Astrocyte (in vitro differentiated cells and primary cell): Measurements from ENCODE around the gene CERS5. TPM values are rescaled to one million over a fixed set of nuclear protein-coding genes. Genes with fewer than 3 reads are reported as not detected.
"Not testable (repeated sequence)": the region's sequence is repeated elsewhere in the genome, so short reads cannot be mapped to it uniquely, and the experiment has no call there.

Source experiments
- DNase-seq: peaks from one replicate; pipeline ENCODE4 v3.0.0-alpha.2; 2010; ENCODE audit warnings: low read depth
- FAIRE-seq: peaks from 2 replicates; lab custom pipeline; 2011; peaks lifted over from hg19 to GRCh38; lab: Jason Lieb, UNC
- H2AFZ ChIP-seq: 2 replicates; pipeline ENCODE4 v1.6.0; 2012; ENCODE audit warnings: low read depth, low read length, inconsistent platforms
- H3K27ac ChIP-seq: 2 replicates; pipeline ENCODE4 v1.5.1; 2011; ENCODE audit warnings: low read depth, low read length, inconsistent platforms
- H3K27me3 ChIP-seq: 2 replicates; pipeline ENCODE4 v1.6.0; 2011; ENCODE audit warnings: low read length, inconsistent platforms; ENCODE audit not compliant: insufficient read depth
- H3K36me3 ChIP-seq: 2 replicates; pipeline ENCODE4 v1.5.1; 2011; ENCODE audit warnings: low read length, inconsistent platforms; ENCODE audit not compliant: insufficient read depth
- H3K4me1 ChIP-seq: 2 replicates; pipeline ENCODE4 v1.5.1; 2011; ENCODE audit warnings: low read length, inconsistent platforms; ENCODE audit not compliant: insufficient read depth
- H3K4me2 ChIP-seq: 2 replicates; pipeline ENCODE4 v1.6.0; 2012; ENCODE audit warnings: low read length, inconsistent platforms
- H3K4me3 ChIP-seq: 2 replicates; pipeline ENCODE4 v1.5.1; 2011; ENCODE audit warnings: low read depth, mild to moderate bottlenecking, low read length, inconsistent platforms; ENCODE audit not compliant: insufficient read depth
- H3K79me2 ChIP-seq: 2 replicates; pipeline ENCODE4 v1.6.0; 2012; ENCODE audit warnings: mild to moderate bottlenecking, low read length, inconsistent platforms; ENCODE audit not compliant: insufficient read depth
- H3K9ac ChIP-seq: 2 replicates; pipeline ENCODE4 v1.6.0; 2012; ENCODE audit warnings: mild to moderate bottlenecking, low read length, inconsistent platforms
- H3K9me3 ChIP-seq: 2 replicates; pipeline ENCODE4 v1.5.1; 2012; ENCODE audit warnings: low read depth, mild to moderate bottlenecking, low read length, inconsistent platforms; ENCODE audit not compliant: insufficient read depth
- H4K20me1 ChIP-seq: 2 replicates; pipeline ENCODE4 v1.6.0; 2012; ENCODE audit warnings: low read length, inconsistent platforms; ENCODE audit not compliant: insufficient read depth
- H3K27ac Mint-ChIP-seq: one replicate; pipeline ENCODE4 v1.8.0; 2021; ENCODE audit warnings: mild to moderate bottlenecking, mixed read lengths; ENCODE audit not compliant: unreplicated experiment
- H3K27me3 Mint-ChIP-seq: one replicate; pipeline ENCODE4 v1.8.0; 2021; ENCODE audit warnings: low read depth, mixed read lengths; ENCODE audit not compliant: unreplicated experiment
- H3K36me3 Mint-ChIP-seq: one replicate; pipeline ENCODE4 v1.8.0; 2021; ENCODE audit warnings: low read depth, mixed read lengths; ENCODE audit not compliant: unreplicated experiment
- H3K4me1 Mint-ChIP-seq: one replicate; pipeline ENCODE4 v1.8.0; 2021; ENCODE audit warnings: low read depth, mixed read lengths; ENCODE audit not compliant: unreplicated experiment
- H3K4me3 Mint-ChIP-seq: one replicate; pipeline ENCODE4 v1.8.0; 2021; ENCODE audit warnings: mild to moderate bottlenecking, moderate library complexity, mixed read lengths; ENCODE audit not compliant: unreplicated experiment
- H3K9me3 Mint-ChIP-seq: one replicate; pipeline ENCODE4 v1.8.0; 2021; ENCODE audit warnings: mild to moderate bottlenecking, mixed read lengths; ENCODE audit not compliant: unreplicated experiment
- EZH2 ChIP-seq: IDR thresholded peaks from 2 replicates; pipeline ENCODE4 v1.6.1; 2012; ENCODE audit warnings: mild to moderate bottlenecking, low read length, inconsistent platforms; ENCODE audit not compliant: insufficient read depth
- total RNA-seq: library from RNA; stranded (reverse); gene quantifications from 2 replicates; pipeline ENCODE4 v1.2.1, GENCODE V29; 2021
- TF ChIP-seq, protein P1 (sequence below): IDR thresholded peaks from 2 replicates; pipeline ENCODE4 v1.5.1; 2011; ENCODE audit warnings: low read depth, mild to moderate bottlenecking, inconsistent platforms, low read length, moderate library complexity; ENCODE audit not compliant: insufficient read depth

The CERS5 gene
- total RNA-seq, 1 donor from 2014 or later = 115 TPM

DNA sequence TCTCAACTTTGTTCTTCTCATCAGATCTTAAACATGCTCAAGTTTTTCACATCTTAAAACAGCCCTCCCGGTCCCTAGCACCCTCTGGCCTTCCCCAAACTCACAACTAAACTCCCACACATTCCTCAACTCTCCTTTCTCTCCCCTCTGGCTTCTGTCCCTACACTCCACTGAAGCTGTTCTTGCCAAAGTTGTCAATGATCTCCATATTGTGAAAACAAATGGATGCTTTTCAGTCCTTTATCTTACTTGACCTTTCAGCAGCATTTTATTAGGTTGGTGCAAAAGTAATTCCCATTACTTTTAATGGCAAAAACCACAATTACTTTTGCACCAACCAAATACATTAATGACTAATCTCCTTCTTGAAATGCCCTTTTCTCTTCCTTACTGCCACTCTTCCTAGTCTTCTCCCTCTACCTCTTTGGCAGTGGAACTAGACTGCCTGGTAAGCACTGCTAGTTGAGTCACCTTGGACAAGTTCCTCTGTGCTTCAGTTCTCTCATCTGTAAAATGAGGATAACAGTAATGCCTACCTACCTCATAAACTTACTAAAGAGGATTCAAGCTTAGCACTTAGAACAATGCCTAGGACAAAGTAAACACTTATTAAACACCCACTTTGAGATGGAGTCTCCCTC, 16.0 kb downstream of the CERS5 start:
- Histone ChIP-seq H3K79me2 (peaks cover 82% of the 10 kb centered on the region), H3K4me3 (no peak overlapping the region), H4K20me1 (peaks cover 49% of the 10 kb centered on the region), H3K4me2 (no peak overlapping the region), H3K27me3 (no peaks in the 10 kb centered on the region), H3K9me3 (no peaks in the 10 kb centered on the region), H3K27ac (no peak overlapping the region), H3K9ac (no peak overlapping the region), H3K36me3 (no peaks in the 10 kb centered on the region), H3K4me1 (no peaks in the 10 kb centered on the region), H2AFZ (no peak overlapping the region)
- DNase-seq = peak; percentile 49
- Mint-ChIP-seq H3K27ac (no peak overlapping the region), H3K4me3 (no peak overlapping the region), H3K27me3 (no peaks in the 10 kb centered on the region), H3K4me1 (peaks cover 10% of the 10 kb centered on the region), H3K9me3 (no peaks in the 10 kb centered on the region), H3K36me3 (no peaks in the 10 kb centered on the region)
- FAIRE-seq = no peak
- TF ChIP-seq, protein P1, sequence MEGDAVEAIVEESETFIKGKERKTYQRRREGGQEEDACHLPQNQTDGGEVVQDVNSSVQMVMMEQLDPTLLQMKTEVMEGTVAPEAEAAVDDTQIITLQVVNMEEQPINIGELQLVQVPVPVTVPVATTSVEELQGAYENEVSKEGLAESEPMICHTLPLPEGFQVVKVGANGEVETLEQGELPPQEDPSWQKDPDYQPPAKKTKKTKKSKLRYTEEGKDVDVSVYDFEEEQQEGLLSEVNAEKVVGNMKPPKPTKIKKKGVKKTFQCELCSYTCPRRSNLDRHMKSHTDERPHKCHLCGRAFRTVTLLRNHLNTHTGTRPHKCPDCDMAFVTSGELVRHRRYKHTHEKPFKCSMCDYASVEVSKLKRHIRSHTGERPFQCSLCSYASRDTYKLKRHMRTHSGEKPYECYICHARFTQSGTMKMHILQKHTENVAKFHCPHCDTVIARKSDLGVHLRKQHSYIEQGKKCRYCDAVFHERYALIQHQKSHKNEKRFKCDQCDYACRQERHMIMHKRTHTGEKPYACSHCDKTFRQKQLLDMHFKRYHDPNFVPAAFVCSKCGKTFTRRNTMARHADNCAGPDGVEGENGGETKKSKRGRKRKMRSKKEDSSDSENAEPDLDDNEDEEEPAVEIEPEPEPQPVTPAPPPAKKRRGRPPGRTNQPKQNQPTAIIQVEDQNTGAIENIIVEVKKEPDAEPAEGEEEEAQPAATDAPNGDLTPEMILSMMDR = no peak
- TF ChIP-seq EZH2 = no peak

DNA sequence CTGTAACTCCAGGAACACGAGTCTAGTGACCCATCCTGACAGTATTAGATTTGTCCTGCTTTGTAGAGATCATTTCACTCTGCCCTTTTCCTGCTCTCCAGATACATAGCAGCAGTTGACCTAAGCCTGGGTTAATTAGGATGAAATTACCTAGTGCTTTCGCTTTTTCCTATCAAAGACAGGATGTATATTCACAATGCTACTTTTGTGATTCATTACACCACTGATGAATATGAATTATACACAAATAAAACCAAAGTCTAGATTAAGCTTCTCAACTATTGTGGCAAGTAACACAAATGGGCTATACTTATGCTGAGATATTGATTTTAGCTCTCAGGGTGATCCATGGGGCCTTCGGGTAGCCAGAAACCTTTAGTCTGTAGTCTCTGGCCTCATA, 17.9 kb downstream of the CERS5 start:
- Histone ChIP-seq H3K36me3 (no peaks in the 10 kb centered on the region), H3K27ac (no peak overlapping the region), H3K79me2 (peaks cover 86% of the 10 kb centered on the region), H3K9me3 (no peaks in the 10 kb centered on the region), H3K4me2 (no peak overlapping the region), H3K27me3 (no peaks in the 10 kb centered on the region), H4K20me1 (peaks cover 60% of the 10 kb centered on the region), H3K4me3 (no peak overlapping the region), H2AFZ (no peak overlapping the region), H3K9ac (no peak overlapping the region), H3K4me1 (no peaks in the 10 kb centered on the region)
- DNase-seq = no peak
- FAIRE-seq = no peak
- peaks cover 11% of the 10 kb centered on the region for H3K4me1 Mint-ChIP-seq
- TF ChIP-seq, protein P1 = no peak
- TF ChIP-seq EZH2 = no peak
- no peak overlapping the region for H3K27ac Mint-ChIP-seq
- H3K9me3 Mint-ChIP-seq = no peaks in the 10 kb centered on the region
- no peaks in the 10 kb centered on the region for H3K27me3 Mint-ChIP-seq
- no peaks in the 10 kb centered on the region for H3K36me3 Mint-ChIP-seq
- H3K4me3 Mint-ChIP-seq = no peak overlapping the region

DNA sequence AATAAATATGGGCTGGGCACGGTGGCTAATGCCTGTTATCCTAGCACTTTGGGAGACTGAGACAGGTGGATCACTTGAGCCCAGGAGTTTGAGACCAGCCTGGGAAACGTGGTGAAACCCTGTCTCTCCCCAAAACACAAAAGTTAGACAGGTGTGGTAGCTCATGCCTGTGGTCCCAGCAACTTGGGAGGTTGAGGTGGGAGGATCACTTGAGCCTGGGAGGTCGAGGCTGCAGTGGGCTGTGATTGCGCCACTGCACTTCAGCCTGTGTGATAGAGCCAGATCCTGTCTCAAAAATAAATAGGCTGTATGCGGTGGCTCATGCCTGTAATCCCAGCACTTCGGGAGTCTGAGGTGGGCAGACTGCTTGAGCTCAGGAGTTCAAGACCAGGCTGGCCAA, 19.2 kb downstream of the CERS5 start:
- H3K79me2 ChIP-seq = peaks cover 81% of the 10 kb centered on the region
- H3K27me3 Mint-ChIP-seq, H3K4me2 ChIP-seq, H3K4me3 Mint-ChIP-seq, H3K4me1 ChIP-seq, H3K36me3 Mint-ChIP-seq, FAIRE-seq, H3K27ac ChIP-seq, H3K27ac Mint-ChIP-seq, H3K9me3 Mint-ChIP-seq, H2AFZ ChIP-seq, H3K27me3 ChIP-seq, DNase-seq, H3K9ac ChIP-seq, H3K9me3 ChIP-seq, H3K36me3 ChIP-seq, H3K4me3 ChIP-seq: not testable (repeated sequence)
- H4K20me1 ChIP-seq = peaks cover 57% of the 10 kb centered on the region
- H3K4me1 Mint-ChIP-seq = peaks cover 11% of the 10 kb centered on the region
